Mucosa of stomach (tissue), 1 donor: ENCODE measurements around the gene GPC1.

Source experiments
- H3K27me3 ChIP-seq: one replicate; pipeline ENCODE4 v1.7.0; 2013; ENCODE audit warnings: mild to moderate bottlenecking, low read length; ENCODE audit not compliant: control insufficient read depth, insufficient read depth
- H3K36me3 ChIP-seq: one replicate; pipeline ENCODE4 v1.7.0; 2013; ENCODE audit warnings: low read length; ENCODE audit not compliant: control insufficient read depth, insufficient read depth
- H3K4me1 ChIP-seq: one replicate; pipeline ENCODE4 v1.7.0; 2013; ENCODE audit warnings: mild to moderate bottlenecking, low read length; ENCODE audit not compliant: control insufficient read depth, insufficient read depth
- H3K4me3 ChIP-seq: one replicate; pipeline ENCODE4 v1.7.0; 2013; ENCODE audit warnings: low read length
- H3K9ac ChIP-seq: one replicate; pipeline ENCODE4 v1.7.0; 2013; ENCODE audit warnings: mild to moderate bottlenecking, low read length, moderate library complexity
- H3K9me3 ChIP-seq: one replicate; pipeline ENCODE4 v1.7.0; 2013; ENCODE audit warnings: mild to moderate bottlenecking, low read length, moderate library complexity; ENCODE audit not compliant: control insufficient read depth
- donor health status: Pancreatic carcinoma.

GPC1 gene

GRCh38 chr2:240400371-240401161 is 34.9 kb upstream of the GPC1 start:
- Histone ChIP-seq H3K36me3 (no peaks in the 10 kb centered on the region), H3K4me3 (no peak overlapping the region), H3K27me3 (no peaks in the 10 kb centered on the region), H3K9me3 (no peaks in the 10 kb centered on the region), H3K9ac (no peak overlapping the region), H3K4me1 (no peaks in the 10 kb centered on the region)

DNA sequence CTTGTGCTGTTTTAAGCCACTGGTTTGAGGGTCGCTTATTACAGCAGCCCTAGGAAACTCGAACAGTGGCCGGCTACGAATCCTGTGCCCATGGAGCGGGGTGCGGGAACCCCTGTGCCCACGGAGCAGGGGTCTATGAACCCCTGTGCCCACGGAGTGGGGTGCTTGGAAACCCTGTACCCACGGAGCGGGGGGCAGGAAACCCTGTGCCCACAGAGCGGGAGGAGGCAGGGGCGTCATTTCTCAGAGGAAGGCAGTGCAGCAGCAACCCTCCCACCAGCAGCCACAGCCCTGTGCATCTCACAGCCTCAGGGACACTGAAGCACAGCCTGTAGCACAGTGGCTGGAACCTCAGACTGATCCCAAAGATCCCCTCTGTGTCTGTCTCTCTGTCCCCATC is 34.2 kb upstream of the GPC1 start:
- Histone ChIP-seq H3K27me3 (no peaks in the 10 kb centered on the region), H3K9ac (no peak overlapping the region), H3K4me3 (no peak overlapping the region), H3K4me1 (no peaks in the 10 kb centered on the region), H3K36me3 (no peaks in the 10 kb centered on the region), H3K9me3 (no peaks in the 10 kb centered on the region)

- Histone ChIP-seq H3K9ac (no peak overlapping the region), H3K27me3 (no peaks in the 10 kb centered on the region), H3K4me3 (no peak overlapping the region), H3K36me3 (no peaks in the 10 kb centered on the region), H3K9me3 (no peaks in the 10 kb centered on the region), H3K4me1 (no peaks in the 10 kb centered on the region)
Observed at GRCh38 chr2:240401781-240402551, 33.5 kb upstream of the GPC1 start.

DNA sequence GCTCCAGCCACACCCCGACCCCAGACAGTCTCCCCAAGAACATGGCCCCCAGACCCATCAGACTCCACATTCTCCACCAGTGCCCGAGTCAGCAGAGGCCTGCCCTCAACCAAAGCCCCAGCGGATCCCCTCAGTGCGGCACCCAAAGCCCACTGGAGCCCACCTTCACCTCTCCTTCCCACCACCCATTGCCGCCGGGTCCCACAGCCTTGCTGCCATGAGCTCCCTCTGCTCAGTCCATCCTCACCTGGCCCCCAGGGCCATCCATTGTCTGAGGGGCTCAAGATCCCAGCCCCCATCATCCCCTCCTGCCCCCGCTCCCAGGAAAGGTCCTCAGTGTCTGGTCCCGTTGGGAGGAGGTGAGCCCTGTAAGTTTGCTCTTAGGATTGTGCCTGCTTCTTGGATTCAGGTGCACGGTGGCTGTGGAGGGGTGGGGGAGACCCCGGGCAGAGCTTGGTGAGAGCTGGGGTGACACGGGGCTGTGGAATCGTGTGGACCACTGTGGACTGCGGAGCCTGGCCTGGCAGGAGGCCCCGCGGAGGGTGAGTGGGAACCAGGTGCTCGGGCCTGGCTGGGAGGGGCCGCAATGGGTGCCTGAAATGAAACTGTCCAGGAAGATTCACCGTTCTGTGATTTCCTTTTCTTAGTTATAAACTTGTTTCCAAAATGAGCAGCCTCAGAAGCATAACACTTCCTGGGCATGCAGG is 32.7 kb upstream of the GPC1 start:
- Histone ChIP-seq H3K9ac (no peak overlapping the region), H3K9me3 (no peaks in the 10 kb centered on the region), H3K27me3 (no peaks in the 10 kb centered on the region), H3K4me3 (no peak overlapping the region), H3K4me1 (no peaks in the 10 kb centered on the region), H3K36me3 (no peaks in the 10 kb centered on the region)

- Histone ChIP-seq H3K9ac (no peak overlapping the region), H3K4me1 (no peaks in the 10 kb centered on the region), H3K36me3 (no peaks in the 10 kb centered on the region), H3K27me3 (no peaks in the 10 kb centered on the region), H3K4me3 (no peak overlapping the region), H3K9me3 (no peaks in the 10 kb centered on the region)
Observed at GRCh38 chr2:240403396-240404104, 31.9 kb upstream of the GPC1 start.

- Histone ChIP-seq H3K27me3 (no peaks in the 10 kb centered on the region), H3K9me3 (no peaks in the 10 kb centered on the region)
Observed at GRCh38 chr2:240404174-240404852, 31.1 kb upstream of the GPC1 start.

DNA sequence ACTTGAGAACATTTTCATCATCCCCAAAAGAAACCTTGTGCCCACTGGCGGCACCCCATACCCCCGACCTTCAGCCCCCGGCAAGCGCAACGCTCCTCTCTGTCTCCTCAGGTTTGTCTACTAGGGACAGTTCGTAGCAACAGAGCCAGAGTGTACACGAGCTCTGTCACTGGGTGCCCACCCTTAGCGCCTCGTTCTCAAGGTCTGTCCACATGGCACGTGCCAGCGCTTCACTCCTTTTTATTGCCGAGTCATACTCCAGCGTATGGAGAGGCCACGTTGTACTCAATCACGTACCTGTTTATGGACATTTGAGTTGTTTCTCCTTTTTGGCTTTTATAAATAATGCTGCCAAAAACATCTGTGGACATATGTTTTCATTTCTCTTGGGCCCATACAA is 30.3 kb upstream of the GPC1 start:
- Histone ChIP-seq H3K36me3 (no peaks in the 10 kb centered on the region), H3K9ac (no peak overlapping the region), H3K4me1 (no peaks in the 10 kb centered on the region), H3K4me3 (no peak overlapping the region), H3K9me3 (no peaks in the 10 kb centered on the region), H3K27me3 (no peaks in the 10 kb centered on the region)

More at GRCh38 chr2:240404174-240404852, 31.1 kb upstream of the GPC1 start:
- Histone ChIP-seq H3K4me3 (no peak overlapping the region), H3K9ac (no peak overlapping the region), H3K4me1 (no peaks in the 10 kb centered on the region), H3K36me3 (no peaks in the 10 kb centered on the region)

DNA sequence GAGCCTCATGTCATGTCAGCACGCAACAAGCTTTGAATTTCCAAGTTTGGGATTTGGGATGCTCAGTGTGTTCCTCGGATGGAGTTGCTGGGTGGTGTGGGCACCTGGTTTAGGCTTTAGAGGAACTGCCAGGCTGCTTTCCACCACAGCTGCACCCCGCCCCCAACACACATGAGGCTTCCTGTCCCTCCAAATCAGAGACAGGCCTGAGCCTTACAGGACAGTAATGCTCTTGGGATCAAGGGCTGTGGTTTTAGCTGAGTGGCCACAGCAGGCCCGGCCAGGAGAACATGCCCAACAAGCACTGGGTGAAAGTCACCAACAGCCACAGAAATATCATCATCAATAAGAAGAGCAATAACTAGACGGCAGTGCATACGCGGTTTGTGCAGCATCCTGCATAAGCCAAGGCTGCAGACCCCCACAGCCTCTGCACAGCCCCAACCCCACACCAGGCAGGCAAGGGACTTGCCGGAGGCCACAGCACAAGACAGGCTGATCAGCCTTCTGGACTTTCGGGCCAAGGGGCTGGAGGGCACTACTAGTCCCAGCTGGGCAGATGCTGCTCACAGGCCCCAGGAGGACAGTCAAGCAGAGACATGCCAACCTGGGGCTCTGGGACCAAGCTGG is 29.7 kb upstream of the GPC1 start:
- Histone ChIP-seq H3K27me3 (no peaks in the 10 kb centered on the region), H3K36me3 (no peaks in the 10 kb centered on the region), H3K4me1 (no peaks in the 10 kb centered on the region), H3K4me3 (no peak overlapping the region), H3K9ac (no peak overlapping the region), H3K9me3 (no peaks in the 10 kb centered on the region)

DNA sequence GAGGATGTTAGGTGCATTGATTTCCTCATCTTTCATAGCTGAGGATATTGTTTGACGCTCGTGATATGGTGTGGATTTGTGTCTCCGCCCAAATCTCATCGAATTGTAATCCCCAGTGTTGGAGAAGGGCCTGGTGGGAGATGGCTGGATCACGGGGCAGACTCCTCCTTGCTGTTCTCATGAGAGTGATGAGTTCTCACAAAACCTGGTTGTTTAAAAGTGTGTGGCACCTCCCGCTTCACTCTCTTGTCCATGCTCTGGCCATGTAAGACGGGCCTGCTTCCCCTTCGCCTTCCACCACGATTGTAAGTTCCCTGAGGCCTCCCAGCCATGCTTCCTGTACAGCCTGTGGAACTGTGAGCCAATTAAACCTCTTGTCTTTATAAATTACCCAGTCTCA is 28.4 kb upstream of the GPC1 start:
- Histone ChIP-seq H3K9ac (no peak overlapping the region), H3K27me3 (no peaks in the 10 kb centered on the region), H3K4me3 (no peak overlapping the region), H3K36me3 (no peaks in the 10 kb centered on the region), H3K4me1 (no peaks in the 10 kb centered on the region), H3K9me3 (no peaks in the 10 kb centered on the region)

GRCh38 chr2:240410004-240410403 is 25.5 kb upstream of the GPC1 start:
- Histone ChIP-seq H3K9ac (no peak overlapping the region), H3K27me3 (no peaks in the 10 kb centered on the region), H3K9me3 (no peaks in the 10 kb centered on the region), H3K36me3 (no peaks in the 10 kb centered on the region), H3K4me1 (no peaks in the 10 kb centered on the region), H3K4me3 (no peak overlapping the region)

GRCh38 chr2:240410808-240411207 is 24.7 kb upstream of the GPC1 start:
- no peak overlapping the region for H3K9ac ChIP-seq
- no peaks in the 10 kb centered on the region for H3K9me3 ChIP-seq
- no peak overlapping the region for H3K4me3 ChIP-seq
- H3K27me3 ChIP-seq = no peaks in the 10 kb centered on the region
- no peaks in the 10 kb centered on the region for H3K4me1 ChIP-seq
- no peaks in the 10 kb centered on the region for H3K36me3 ChIP-seq
